Measurements from ENCODE around the gene GAS2L3. TPM values are rescaled to one million over a fixed set of nuclear protein-coding genes. Genes with fewer than 3 reads are reported as not detected.
A peak's percentile ranks its signal among the peaks of the same experiment; 100 is the strongest.

The GAS2L3 gene
- polyA plus RNA-seq, 3 donors, result 0.53 to 1.6 (median 1.1) TPM

DNA sequence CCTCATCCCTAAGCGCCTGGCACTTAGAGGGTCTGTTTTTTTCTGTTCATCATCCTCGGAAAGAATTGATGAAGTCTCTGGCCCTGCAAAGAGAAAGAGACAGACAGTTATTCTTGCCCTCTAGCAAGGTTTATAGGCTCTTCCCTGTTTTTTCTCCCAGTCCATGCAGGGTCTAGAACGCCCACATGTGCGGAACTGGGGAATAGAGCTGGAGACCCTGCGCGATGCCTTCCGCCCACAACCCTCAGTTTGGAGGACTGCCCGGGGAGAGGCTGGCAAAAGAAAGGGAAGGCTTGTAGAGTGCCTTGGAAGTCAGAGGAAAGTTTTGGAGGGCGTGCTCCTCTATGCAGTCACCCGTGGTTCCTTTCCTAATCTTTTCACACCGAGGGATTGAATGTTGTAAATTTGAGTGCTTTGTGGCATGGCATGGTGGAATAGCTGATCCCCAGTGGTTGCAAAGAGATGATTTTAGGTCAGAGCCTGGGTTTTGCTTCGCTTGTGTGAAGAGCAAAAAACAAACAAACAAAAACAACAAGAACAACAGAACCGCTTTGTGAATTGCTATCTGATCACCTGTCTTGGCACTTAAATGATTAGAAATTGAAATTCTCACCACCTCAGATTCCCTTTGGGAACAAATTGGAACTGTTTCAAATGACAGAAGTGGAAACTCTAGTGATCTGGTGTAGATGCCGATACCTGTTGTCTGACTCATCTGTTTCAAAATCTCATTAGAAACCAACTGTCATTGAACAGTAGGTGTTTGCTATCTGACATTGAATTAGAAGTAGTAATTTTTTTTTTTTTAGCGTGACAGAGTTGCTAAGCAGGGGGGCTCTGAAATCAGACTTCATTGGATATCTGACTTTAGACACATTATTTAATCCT lies 947 bp downstream of the GAS2L3 start:
- Histone ChIP-seq H3K4me2 (replicated peaks; ENCODE audit: extremely low read depth, low read length, poor library complexity, severe bottlenecking) (peak overlapping the region; percentile 94), H4K20me1 (ENCODE audit: insufficient read depth, low read length) (no peaks in the 10 kb centered on the region), H3K27me3 (ENCODE audit: control insufficient read depth in 2 of 2, insufficient read depth in 2 of 2, low read length in 2 of 2) (no peaks in the 10 kb centered on the region), H2AFZ (ENCODE audit: insufficient read depth, low read depth, low read length, poor library complexity, severe bottlenecking) (peak overlapping the region; percentile 86), H3K27ac (ENCODE audit: low read depth in 1 of 2, low read length in 2 of 2) (peak overlapping the region; percentile 85 to 89), H3K9ac (ENCODE audit: insufficient read depth, low read length, poor library complexity, severe bottlenecking) (peak overlapping the region; percentile 86), H3K4me1 (ENCODE audit: control insufficient read depth in 1 of 2, insufficient read depth in 2 of 2, low read length in 2 of 2) (peaks cover 19 to 28% of the 10 kb centered on the region in 2 donors), H3K36me3 (replicated peaks in 1 of 2; ENCODE audit: control insufficient read depth in 1 of 2, insufficient read depth in 2 of 2, low read length in 2 of 2) (no peaks in the 10 kb centered on the region), H3K4me3 (replicated peaks in 1 of 3; ENCODE audit: low read depth in 2 of 3, low read length in 3 of 3) (peak overlapping the region; percentile 60 to 97 (median 82)), H3K9me3 (replicated peaks in 1 of 2; ENCODE audit: control insufficient read depth in 1 of 2, insufficient read depth in 1 of 2, low read length in 2 of 2) (no peaks in the 10 kb centered on the region), H3K79me2 (ENCODE audit: insufficient read depth, low read length) (peaks cover 53% of the 10 kb centered on the region)
- intact Hi-C loops (cut with micrococcal nuclease), result loop anchor here in 1 of 2 donors (5.0 to 10.0 kb wide), 2 partner anchors 33 to 310 kb away; partner anchors contain the start of genes DEPDC4 and SCYL2
- H3K9me3 Mint-ChIP-seq, result peaks cover 0 to 7% (median 2%) of the 10 kb centered on the region in 7 donors
- peak overlapping the region; percentile 88 to 97 (median 95) for H3K27ac Mint-ChIP-seq
- peaks cover 0 to 1% (median 0%) of the 10 kb centered on the region in 3 donors for H3K27me3 Mint-ChIP-seq (ENCODE audit: low read depth in 3 of 3)
- peak in 2 of 3 donors; percentile 16 to 27 for DNase-seq
- H3K4me3 Mint-ChIP-seq, result peak overlapping the region; percentile 94 to 97
- TF ChIP-seq, protein P1, sequence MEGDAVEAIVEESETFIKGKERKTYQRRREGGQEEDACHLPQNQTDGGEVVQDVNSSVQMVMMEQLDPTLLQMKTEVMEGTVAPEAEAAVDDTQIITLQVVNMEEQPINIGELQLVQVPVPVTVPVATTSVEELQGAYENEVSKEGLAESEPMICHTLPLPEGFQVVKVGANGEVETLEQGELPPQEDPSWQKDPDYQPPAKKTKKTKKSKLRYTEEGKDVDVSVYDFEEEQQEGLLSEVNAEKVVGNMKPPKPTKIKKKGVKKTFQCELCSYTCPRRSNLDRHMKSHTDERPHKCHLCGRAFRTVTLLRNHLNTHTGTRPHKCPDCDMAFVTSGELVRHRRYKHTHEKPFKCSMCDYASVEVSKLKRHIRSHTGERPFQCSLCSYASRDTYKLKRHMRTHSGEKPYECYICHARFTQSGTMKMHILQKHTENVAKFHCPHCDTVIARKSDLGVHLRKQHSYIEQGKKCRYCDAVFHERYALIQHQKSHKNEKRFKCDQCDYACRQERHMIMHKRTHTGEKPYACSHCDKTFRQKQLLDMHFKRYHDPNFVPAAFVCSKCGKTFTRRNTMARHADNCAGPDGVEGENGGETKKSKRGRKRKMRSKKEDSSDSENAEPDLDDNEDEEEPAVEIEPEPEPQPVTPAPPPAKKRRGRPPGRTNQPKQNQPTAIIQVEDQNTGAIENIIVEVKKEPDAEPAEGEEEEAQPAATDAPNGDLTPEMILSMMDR (IDR thresholded peaks at IDR 0.05), result no peak
- WGBS (ENCODE audit: insufficient coverage), result 0% methylated on average over 7 of the region's 15 CpGs
- H3K36me3 Mint-ChIP-seq, result peaks cover 12% of the 10 kb centered on the region in 2 donors
- H3K4me1 Mint-ChIP-seq, result peaks cover 17% of the 10 kb centered on the region

- no peaks in the 10 kb centered on the region for H3K9me3 ChIP-seq (replicated peaks in 1 of 2; ENCODE audit: control insufficient read depth in 1 of 2, insufficient read depth in 1 of 2, low read length in 2 of 2)
- no peaks in the 10 kb centered on the region for H4K20me1 ChIP-seq (ENCODE audit: insufficient read depth, low read length)
- peaks cover 19 to 28% of the 10 kb centered on the region in 2 donors for H3K4me1 ChIP-seq (ENCODE audit: control insufficient read depth in 1 of 2, insufficient read depth in 2 of 2, low read length in 2 of 2)
- H3K36me3 ChIP-seq (replicated peaks in 1 of 2; ENCODE audit: control insufficient read depth in 1 of 2, insufficient read depth in 2 of 2, low read length in 2 of 2), result no peaks in the 10 kb centered on the region
- TF ChIP-seq, protein P1 (IDR thresholded peaks at IDR 0.05), result no peak
- Mint-ChIP-seq H3K9me3 (peaks cover 0 to 9% (median 3%) of the 10 kb centered on the region in 7 donors), H3K4me1 (peaks cover 17% of the 10 kb centered on the region), H3K27me3 (ENCODE audit: low read depth in 3 of 3) (peaks cover 0 to under 1% (median 0%) of the 10 kb centered on the region in 3 donors), H3K27ac (peak overlapping the region; percentile 83 to 93 (median 91)), H3K4me3 (no peak overlapping the region), H3K36me3 (peaks cover 12 to 14% of the 10 kb centered on the region in 2 donors)
- no peak overlapping the region for H3K4me2 ChIP-seq (replicated peaks; ENCODE audit: extremely low read depth, low read length, poor library complexity, severe bottlenecking)
- no peak overlapping the region for H2AFZ ChIP-seq (ENCODE audit: insufficient read depth, low read depth, low read length, poor library complexity, severe bottlenecking)
- H3K27ac ChIP-seq (ENCODE audit: low read depth in 1 of 2, low read length in 2 of 2), result peak overlapping the region in 1 of 2 donors; percentile 71
- intact Hi-C loops (cut with micrococcal nuclease), result loop anchor here in 1 of 2 donors (10.0 kb wide), 1 partner anchor 312 kb away; the partner anchor contains the start of genes DEPDC4 and SCYL2
- peaks cover 73% of the 10 kb centered on the region for H3K79me2 ChIP-seq (ENCODE audit: insufficient read depth, low read length)
- WGBS (ENCODE audit: insufficient coverage), result no CpG with 5 or more reads among the region's 3 CpGs
- H3K4me3 ChIP-seq (replicated peaks in 1 of 3; ENCODE audit: low read depth in 2 of 3, low read length in 3 of 3), result no peak overlapping the region
- no peaks in the 10 kb centered on the region for H3K27me3 ChIP-seq (ENCODE audit: control insufficient read depth in 2 of 2, insufficient read depth in 2 of 2, low read length in 2 of 2)
- no peak overlapping the region for H3K9ac ChIP-seq (ENCODE audit: insufficient read depth, low read length, poor library complexity, severe bottlenecking)
- DNase-seq, result peak; percentile 88 to 97 (median 97)
Observed at GRCh38 chr12:100576331-100577036, 3.0 kb downstream of the GAS2L3 start.
